ENCODE data around the gene OR5H1. TPM values are rescaled to one million over a fixed set of nuclear protein-coding genes. Genes with fewer than 3 reads are reported as not detected.

Gene OR5H1
- total and polyA plus RNA-seq, 9 of the 15 experiments (the other 6 are each of a cell fraction or from before 2014, with no cell fraction given) = not detected

GRCh38 chr3:98114264-98114663 is 16.3 kb upstream of the OR5H1 start:
- CTCF ChIA-PET (ENCODE audit: low intra/inter-chr PET ratio) = no interaction called here
- no peak overlapping the region for H3K4me3 ChIP-seq
- no peak overlapping the region for H3K27ac ChIP-seq (ENCODE audit: extremely low read depth, low read depth, low read length)
- no peak for ATAC-seq
- H3K9me3 ChIP-seq (replicated peaks; ENCODE audit: control insufficient read depth, insufficient read depth, low read depth, low read length) = no peaks in the 10 kb centered on the region
- no peak for DNase-seq (ENCODE audit: extremely low read depth in 1 of 4, low spot score in 3 of 4)
- no peak overlapping the region for H2AFZ ChIP-seq (ENCODE audit: low read depth, low read length)
- no peaks in the 10 kb centered on the region for H3K36me3 ChIP-seq (ENCODE audit: control insufficient read depth, insufficient read depth, low read length)
- POLR2A ChIA-PET = no interaction called here
- no peaks in the 10 kb centered on the region for H3K4me1 ChIP-seq (replicated peaks in 1 of 2; ENCODE audit: control insufficient read depth in 2 of 2, insufficient read depth in 2 of 2, low read length in 2 of 2)
- FAIRE-seq = no peak
- 0% methylated on average over 3 of the region's 3 CpGs for WGBS (ENCODE audit: insufficient coverage, low coverage, missing lambda C conversion rate)
- in situ Hi-C loops (cut with MboI) = no loop called here
- no peak overlapping the region for H3K9ac ChIP-seq (ENCODE audit: insufficient read depth in 1 of 2, low read depth in 2 of 2, low read length in 2 of 2)
- H3K27me3 ChIP-seq (ENCODE audit: control insufficient read depth in 2 of 2, insufficient read depth in 2 of 2, low read length in 2 of 2) = no peaks in the 10 kb centered on the region
- no peaks in the 10 kb centered on the region for H4K20me1 ChIP-seq (replicated peaks; ENCODE audit: control insufficient read depth, insufficient read depth, low read length)
- intact Hi-C loops (cut with micrococcal nuclease) = no loop called here
- no peaks in the 10 kb centered on the region for H3K79me2 ChIP-seq (ENCODE audit: control insufficient read depth, insufficient read depth, low read length)
- no peak overlapping the region for H3K4me2 ChIP-seq (ENCODE audit: insufficient read depth, low read length)
- BruUV-seq (replicated peaks) = no TSS peak
- H3K9me1 ChIP-seq (ENCODE audit: control insufficient read depth, insufficient read depth, low read length) = no peaks in the 10 kb centered on the region
- TF ChIP-seq, protein P1, sequence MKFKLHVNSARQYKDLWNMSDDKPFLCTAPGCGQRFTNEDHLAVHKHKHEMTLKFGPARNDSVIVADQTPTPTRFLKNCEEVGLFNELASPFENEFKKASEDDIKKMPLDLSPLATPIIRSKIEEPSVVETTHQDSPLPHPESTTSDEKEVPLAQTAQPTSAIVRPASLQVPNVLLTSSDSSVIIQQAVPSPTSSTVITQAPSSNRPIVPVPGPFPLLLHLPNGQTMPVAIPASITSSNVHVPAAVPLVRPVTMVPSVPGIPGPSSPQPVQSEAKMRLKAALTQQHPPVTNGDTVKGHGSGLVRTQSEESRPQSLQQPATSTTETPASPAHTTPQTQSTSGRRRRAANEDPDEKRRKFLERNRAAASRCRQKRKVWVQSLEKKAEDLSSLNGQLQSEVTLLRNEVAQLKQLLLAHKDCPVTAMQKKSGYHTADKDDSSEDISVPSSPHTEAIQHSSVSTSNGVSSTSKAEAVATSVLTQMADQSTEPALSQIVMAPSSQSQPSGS (CRISPR knock-in tag; IDR thresholded peaks at IDR 0.05) = no peak
- TF ChIP-seq, protein P2, sequence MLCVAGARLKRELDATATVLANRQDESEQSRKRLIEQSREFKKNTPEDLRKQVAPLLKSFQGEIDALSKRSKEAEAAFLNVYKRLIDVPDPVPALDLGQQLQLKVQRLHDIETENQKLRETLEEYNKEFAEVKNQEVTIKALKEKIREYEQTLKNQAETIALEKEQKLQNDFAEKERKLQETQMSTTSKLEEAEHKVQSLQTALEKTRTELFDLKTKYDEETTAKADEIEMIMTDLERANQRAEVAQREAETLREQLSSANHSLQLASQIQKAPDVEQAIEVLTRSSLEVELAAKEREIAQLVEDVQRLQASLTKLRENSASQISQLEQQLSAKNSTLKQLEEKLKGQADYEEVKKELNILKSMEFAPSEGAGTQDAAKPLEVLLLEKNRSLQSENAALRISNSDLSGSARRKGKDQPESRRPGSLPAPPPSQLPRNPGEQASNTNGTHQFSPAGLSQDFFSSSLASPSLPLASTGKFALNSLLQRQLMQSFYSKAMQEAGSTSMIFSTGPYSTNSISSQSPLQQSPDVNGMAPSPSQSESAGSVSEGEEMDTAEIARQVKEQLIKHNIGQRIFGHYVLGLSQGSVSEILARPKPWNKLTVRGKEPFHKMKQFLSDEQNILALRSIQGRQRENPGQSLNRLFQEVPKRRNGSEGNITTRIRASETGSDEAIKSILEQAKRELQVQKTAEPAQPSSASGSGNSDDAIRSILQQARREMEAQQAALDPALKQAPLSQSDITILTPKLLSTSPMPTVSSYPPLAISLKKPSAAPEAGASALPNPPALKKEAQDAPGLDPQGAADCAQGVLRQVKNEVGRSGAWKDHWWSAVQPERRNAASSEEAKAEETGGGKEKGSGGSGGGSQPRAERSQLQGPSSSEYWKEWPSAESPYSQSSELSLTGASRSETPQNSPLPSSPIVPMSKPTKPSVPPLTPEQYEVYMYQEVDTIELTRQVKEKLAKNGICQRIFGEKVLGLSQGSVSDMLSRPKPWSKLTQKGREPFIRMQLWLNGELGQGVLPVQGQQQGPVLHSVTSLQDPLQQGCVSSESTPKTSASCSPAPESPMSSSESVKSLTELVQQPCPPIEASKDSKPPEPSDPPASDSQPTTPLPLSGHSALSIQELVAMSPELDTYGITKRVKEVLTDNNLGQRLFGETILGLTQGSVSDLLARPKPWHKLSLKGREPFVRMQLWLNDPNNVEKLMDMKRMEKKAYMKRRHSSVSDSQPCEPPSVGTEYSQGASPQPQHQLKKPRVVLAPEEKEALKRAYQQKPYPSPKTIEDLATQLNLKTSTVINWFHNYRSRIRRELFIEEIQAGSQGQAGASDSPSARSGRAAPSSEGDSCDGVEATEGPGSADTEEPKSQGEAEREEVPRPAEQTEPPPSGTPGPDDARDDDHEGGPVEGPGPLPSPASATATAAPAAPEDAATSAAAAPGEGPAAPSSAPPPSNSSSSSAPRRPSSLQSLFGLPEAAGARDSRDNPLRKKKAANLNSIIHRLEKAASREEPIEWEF (CRISPR knock-in tag; IDR thresholded peaks at IDR 0.05) = no peak
- TF ChIP-seq ZNF395 (CRISPR knock-in tag; IDR thresholded peaks at IDR 0.05) = no peak
- no peak for TF ChIP-seq RNF2 (IDR thresholded peaks at IDR 0.05)
- no peak for TF ChIP-seq KHSRP (IDR thresholded peaks at IDR 0.05)
- TF ChIP-seq, protein P3, sequence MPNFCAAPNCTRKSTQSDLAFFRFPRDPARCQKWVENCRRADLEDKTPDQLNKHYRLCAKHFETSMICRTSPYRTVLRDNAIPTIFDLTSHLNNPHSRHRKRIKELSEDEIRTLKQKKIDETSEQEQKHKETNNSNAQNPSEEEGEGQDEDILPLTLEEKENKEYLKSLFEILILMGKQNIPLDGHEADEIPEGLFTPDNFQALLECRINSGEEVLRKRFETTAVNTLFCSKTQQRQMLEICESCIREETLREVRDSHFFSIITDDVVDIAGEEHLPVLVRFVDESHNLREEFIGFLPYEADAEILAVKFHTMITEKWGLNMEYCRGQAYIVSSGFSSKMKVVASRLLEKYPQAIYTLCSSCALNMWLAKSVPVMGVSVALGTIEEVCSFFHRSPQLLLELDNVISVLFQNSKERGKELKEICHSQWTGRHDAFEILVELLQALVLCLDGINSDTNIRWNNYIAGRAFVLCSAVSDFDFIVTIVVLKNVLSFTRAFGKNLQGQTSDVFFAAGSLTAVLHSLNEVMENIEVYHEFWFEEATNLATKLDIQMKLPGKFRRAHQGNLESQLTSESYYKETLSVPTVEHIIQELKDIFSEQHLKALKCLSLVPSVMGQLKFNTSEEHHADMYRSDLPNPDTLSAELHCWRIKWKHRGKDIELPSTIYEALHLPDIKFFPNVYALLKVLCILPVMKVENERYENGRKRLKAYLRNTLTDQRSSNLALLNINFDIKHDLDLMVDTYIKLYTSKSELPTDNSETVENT (CRISPR knock-in tag; IDR thresholded peaks at IDR 0.05) = no peak
- TF ChIP-seq, protein P4, sequence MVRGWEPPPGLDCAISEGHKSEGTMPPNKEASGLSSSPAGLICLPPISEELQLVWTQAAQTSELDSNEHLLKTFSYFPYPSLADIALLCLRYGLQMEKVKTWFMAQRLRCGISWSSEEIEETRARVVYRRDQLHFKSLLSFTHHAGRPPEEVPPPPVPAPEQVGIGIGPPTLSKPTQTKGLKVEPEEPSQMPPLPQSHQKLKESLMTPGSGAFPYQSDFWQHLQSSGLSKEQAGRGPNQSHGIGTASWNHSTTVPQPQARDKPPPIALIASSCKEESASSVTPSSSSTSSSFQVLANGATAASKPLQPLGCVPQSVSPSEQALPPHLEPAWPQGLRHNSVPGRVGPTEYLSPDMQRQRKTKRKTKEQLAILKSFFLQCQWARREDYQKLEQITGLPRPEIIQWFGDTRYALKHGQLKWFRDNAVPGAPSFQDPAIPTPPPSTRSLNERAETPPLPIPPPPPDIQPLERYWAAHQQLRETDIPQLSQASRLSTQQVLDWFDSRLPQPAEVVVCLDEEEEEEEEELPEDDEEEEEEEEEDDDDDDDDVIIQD (CRISPR knock-in tag; IDR thresholded peaks at IDR 0.05) = no peak
- no peak for TF ChIP-seq XRCC3 (IDR thresholded peaks at IDR 0.05)
- TF ChIP-seq DMBX1 (CRISPR knock-in tag; IDR thresholded peaks at IDR 0.05; ENCODE audit: borderline replicate concordance) = no peak
